Gastroesophageal sphincter (tissue), 4 donors: ENCODE data around the gene ISOC2. TPM values are rescaled to one million over a fixed set of nuclear protein-coding genes. Genes with fewer than 3 reads are reported as not detected.

Experiments
- ATAC-seq: fragments of 150-250 bp; one replicate; pipeline ENCODE4 v1.9.1; 2016; ENCODE audit warnings: mild to moderate bottlenecking, moderate library complexity
- H3K27ac ChIP-seq, 4 donors: fragments of 200-600 bp; sonication (generic) in 3 of 4; 1 replicate in 3 of 4; 2 replicates in 1 of 4; pipeline ENCODE4 v1.5.1; 2016 to 2019
- H3K27me3 ChIP-seq: fragments of 200-600 bp; sonication (generic); one replicate; pipeline ENCODE4 v1.5.1; 2019
- H3K36me3 ChIP-seq, 2 donors: fragments of 200-600 bp; sonication (generic); one replicate each; pipeline ENCODE4 v1.5.1; 2019; ENCODE audit warnings: control low read depth in 1 of 2
- H3K4me1 ChIP-seq, 3 donors: fragments of 200-600 bp; sonication (generic); 1 replicate in 2 of 3; 2 replicates in 1 of 3; pipeline ENCODE4 v1.5.1; 2016 to 2019; ENCODE audit warnings: control low read depth in 2 of 3
- H3K4me3 ChIP-seq, 2 donors: fragments of 200-600 bp; sonication (generic); one replicate each; pipeline ENCODE4 v1.5.1; 2019; ENCODE audit warnings: mild to moderate bottlenecking in 1 of 2, moderate library complexity in 1 of 2
- H3K9me3 ChIP-seq, 3 donors: fragments of 200-600 bp; sonication (generic); one replicate each; pipeline ENCODE4 v1.5.1; 2017 to 2019; ENCODE audit warnings: control low read depth in 2 of 3
- CTCF ChIP-seq, 4 experiments: fragments of 200-600 bp in 2 of 4; fragments of 450-650 bp in 2 of 4; sonication (generic) in 1 of 4; IDR thresholded peaks; one replicate each; pipeline ENCODE4 v1.5.1; 2017 to 2019; ENCODE audit warnings: antibody characterized with exemption in 4 of 4, mild to moderate bottlenecking in 2 of 4, moderate library complexity in 2 of 4
- EP300 ChIP-seq: sonication (generic); formaldehyde crosslinking; IDR thresholded peaks from one replicate; pipeline ENCODE4 v1.6.1; 2017; ENCODE audit warnings: antibody characterized with exemption, mild to moderate bottlenecking
- POLR2A ChIP-seq, 2 donors: fragments of 450-650 bp; IDR thresholded peaks; one replicate each; pipeline ENCODE4 v1.6.1; 2017; ENCODE audit warnings: antibody characterized with exemption in 2 of 2, mild to moderate bottlenecking in 2 of 2, moderate library complexity in 1 of 2
- POLR2AphosphoS5 ChIP-seq: sonication (generic); formaldehyde crosslinking; IDR thresholded peaks from one replicate; pipeline ENCODE4 v1.6.1; 2017; ENCODE audit warnings: antibody characterized with exemption
- WGBS, 2 donors: methylation state at CpG; one replicate each; pipeline ENCODE4 v1.1.5; 2018; ENCODE audit warnings: low coverage in 1 of 2; 5-methylcytosine and 5-hydroxymethylcytosine counted together
- total RNA-seq, 4 donors: library from RNA; depleted of rRNA; stranded (reverse); fragments of >200 nt; gene quantifications; one replicate each; pipeline ENCODE4 v1.1.0, GENCODE V29; 2016

Gene ISOC2
- total RNA-seq, 4 donors from 2014 or later = 39.0 to 78.5 (median 63.8) TPM

DNA sequence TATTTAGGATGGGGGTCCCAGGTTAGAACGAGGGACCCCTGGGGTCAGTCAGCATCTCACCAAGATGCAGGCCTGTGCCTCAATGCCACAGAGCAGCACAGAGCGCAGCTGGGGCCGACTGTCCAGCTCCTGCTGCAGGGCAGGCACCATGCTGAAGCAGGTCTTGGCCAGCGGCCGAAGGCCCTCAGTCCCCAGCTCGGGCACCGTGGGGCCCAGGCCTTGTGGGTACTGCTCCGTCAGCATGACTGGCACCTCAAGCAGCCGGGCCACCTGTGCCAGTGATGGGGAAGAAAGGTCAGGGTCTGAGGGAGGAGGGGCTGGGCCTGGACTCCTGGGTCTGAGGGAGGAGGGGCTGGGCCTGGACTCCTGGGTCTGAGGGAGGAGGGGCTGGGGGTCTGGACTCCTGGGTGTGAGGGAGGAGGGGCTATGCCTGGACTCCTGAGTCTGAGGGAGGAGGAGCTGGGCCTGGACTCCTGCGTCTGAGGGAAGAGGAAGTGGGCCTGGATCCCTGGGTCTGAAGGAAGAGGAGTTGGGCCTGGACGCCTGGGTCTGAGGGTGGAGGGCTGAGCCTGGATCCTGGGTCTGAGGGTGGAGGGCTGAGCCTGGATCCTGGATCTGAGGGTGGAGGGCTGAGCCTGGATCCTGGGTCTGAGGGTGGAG is 5.7 kb downstream of the ISOC2 start:
- Histone ChIP-seq H3K4me1 (peaks cover 0 to 50% (median 18%) of the 10 kb centered on the region in 3 donors), H3K36me3 (peaks cover 0 to 26% of the 10 kb centered on the region in 2 donors), H3K4me3 (no peak overlapping the region), H3K27me3 (peaks cover 24% of the 10 kb centered on the region), H3K27ac (no peak overlapping the region), H3K9me3 (no peaks in the 10 kb centered on the region)
- no peak for TF ChIP-seq POLR2A (IDR thresholded peaks at IDR 0.05)
- TF ChIP-seq EP300 = no peak
- no peak for TF ChIP-seq CTCF (IDR thresholded peaks at IDR 0.05)
- no peak for TF ChIP-seq POLR2AphosphoS5
- 70 to 75% methylated on average over 2 to 3 of the region's 11 CpGs for WGBS, 2 donors
- ATAC-seq = no peak

DNA sequence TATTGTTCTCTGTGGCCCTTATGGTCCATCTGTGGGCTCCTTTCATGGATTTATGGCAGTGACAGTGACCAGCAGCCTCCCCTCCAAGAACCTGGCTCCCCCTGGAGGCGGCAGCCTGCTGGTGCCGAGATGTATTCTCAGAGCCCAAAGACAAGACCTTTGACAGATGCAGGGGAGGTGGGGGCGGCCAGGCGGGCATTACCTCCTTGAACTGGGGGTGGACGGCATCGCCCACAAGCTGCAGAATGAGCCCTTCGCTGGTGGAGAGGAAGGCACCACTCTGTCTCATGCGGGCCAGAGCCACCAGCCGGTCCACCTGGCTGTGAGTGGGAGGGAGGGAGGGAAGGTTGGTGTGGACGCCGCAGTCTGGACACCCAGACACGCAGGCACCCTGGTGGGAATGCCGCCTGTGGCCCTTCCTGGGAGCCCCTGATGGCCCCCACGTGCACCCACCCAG is 6.6 kb downstream of the ISOC2 start:
- TF ChIP-seq CTCF (IDR thresholded peaks at IDR 0.05) = peak in 3 of 4 experiments; percentile 29 to 58 (median 48)
- TF ChIP-seq EP300 = no peak
- H3K4me1 ChIP-seq = peaks cover 0 to 41% (median 14%) of the 10 kb centered on the region in 3 donors

GRCh38 chr19:55453511-55454260 is 7.8 kb downstream of the ISOC2 start:
- H3K36me3 ChIP-seq = peaks cover 0 to 26% of the 10 kb centered on the region in 2 donors
- 92 to 94% methylated on average over 8 to 10 of the region's 12 CpGs for WGBS, 2 donors
- TF ChIP-seq POLR2AphosphoS5 (no peak), EP300 (no peak), CTCF (IDR thresholded peaks at IDR 0.05) (no peak), POLR2A (IDR thresholded peaks at IDR 0.05) (no peak)
- H3K4me1 ChIP-seq = peaks cover 0 to 29% (median 14%) of the 10 kb centered on the region in 3 donors
- ATAC-seq = no peak
- no peaks in the 10 kb centered on the region for H3K9me3 ChIP-seq
- H3K4me3 ChIP-seq = no peak overlapping the region
- H3K27me3 ChIP-seq = peaks cover 40% of the 10 kb centered on the region
- H3K27ac ChIP-seq = no peak overlapping the region

More for the DNA sequence above, 6.6 kb downstream of the ISOC2 start:
- no CpG with 5 or more reads among the region's 14 CpGs for WGBS, 2 donors
- Histone ChIP-seq H3K27ac (no peak overlapping the region), H3K27me3 (peaks cover 30% of the 10 kb centered on the region), H3K9me3 (no peaks in the 10 kb centered on the region), H3K36me3 (peaks cover 0 to 26% of the 10 kb centered on the region in 2 donors), H3K4me3 (no peak overlapping the region)
- ATAC-seq = no peak

- Histone ChIP-seq H3K4me3 (peak overlapping the region in 1 of 2 donors; percentile 33), H3K4me1 (peaks cover 0 to 25% (median 14%) of the 10 kb centered on the region in 3 donors), H3K27ac (no peak overlapping the region), H3K27me3 (peaks cover 40% of the 10 kb centered on the region), H3K9me3 (no peaks in the 10 kb centered on the region), H3K36me3 (peaks cover 0 to 26% of the 10 kb centered on the region in 2 donors)
- WGBS, 2 donors = no CpG with 5 or more reads among the region's 34 CpGs
- peak; percentile 79 for ATAC-seq
- TF ChIP-seq POLR2AphosphoS5 = no peak
Observed at GRCh38 chr19:55452749-55453346, 8.6 kb downstream of the ISOC2 start.

DNA sequence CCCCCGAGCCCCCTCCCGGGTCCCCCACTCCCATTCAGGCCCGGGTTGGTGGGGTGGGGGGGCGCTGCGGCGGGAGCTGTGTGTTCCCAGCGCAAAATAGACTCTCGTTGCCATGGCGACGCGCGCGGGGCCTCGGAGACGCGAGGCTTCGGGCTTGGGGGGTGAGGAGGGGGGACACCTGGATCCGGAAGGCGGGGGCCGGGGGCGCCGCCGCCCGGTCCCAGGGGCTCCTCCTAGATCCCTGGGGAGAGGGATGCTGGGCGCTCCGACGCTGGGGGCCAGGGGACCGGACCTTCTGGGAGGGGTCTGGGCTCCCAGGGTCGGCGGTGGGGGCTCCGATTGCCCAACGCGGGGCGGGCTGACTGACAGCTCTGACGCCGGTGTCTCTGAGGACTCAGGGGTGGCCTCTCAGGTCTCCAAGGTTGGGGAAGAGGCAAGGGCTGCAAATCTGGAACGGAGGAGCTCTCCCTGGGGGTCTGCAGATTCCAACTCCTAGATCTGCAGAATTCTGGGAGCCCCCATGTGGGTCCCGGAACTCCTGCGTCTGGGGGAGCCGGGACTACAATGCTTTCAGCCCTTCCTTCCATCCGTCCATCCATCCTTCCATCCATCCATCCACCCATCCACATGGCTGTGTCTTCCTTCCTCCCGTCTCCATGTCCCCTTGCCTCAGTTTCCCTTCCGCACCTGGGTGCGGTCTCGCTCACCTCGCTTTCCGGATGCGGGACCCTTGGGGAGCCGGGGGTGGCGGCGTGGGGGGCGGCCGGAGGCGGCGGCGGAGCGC is 9.3 kb downstream of the ISOC2 start:
- peaks cover 0 to 25% of the 10 kb centered on the region in 2 donors for H3K36me3 ChIP-seq
- ATAC-seq = no peak
- 0% methylated on average over 5 of the region's 57 CpGs; no CpG with 5 or more reads in 1 of the 2 donors for WGBS, 2 donors
- peaks cover 46% of the 10 kb centered on the region for H3K27me3 ChIP-seq
- H3K9me3 ChIP-seq = no peaks in the 10 kb centered on the region
- TF ChIP-seq POLR2AphosphoS5 (no peak), EP300 (no peak), CTCF (IDR thresholded peaks at IDR 0.05) (no peak), POLR2A (IDR thresholded peaks at IDR 0.05) (no peak)
- peak overlapping the region in 1 of 2 donors; percentile 33 for H3K4me3 ChIP-seq
- H3K27ac ChIP-seq = no peak overlapping the region
- peaks cover 0 to 25% (median 14%) of the 10 kb centered on the region in 3 donors for H3K4me1 ChIP-seq
